HepG2 (cell line): Measurements from ENCODE around the gene UQCRC2. TPM values are rescaled to one million over a fixed set of nuclear protein-coding genes. Genes with fewer than 3 reads are reported as not detected.

Experiments used
- ATAC-seq: fragments of 200-7000 bp; cut with Tn5 transposase; 3 replicates; pipeline ENCODE4 v1.9.1; 2020; ENCODE audit warnings: mild to moderate bottlenecking, moderate library complexity
- BruUV-seq: library from RNA; stranded (reverse); fragments of 400-500 nt; replicated peaks from 2 replicates; lab custom pipeline; 2021; lab: Mats Ljungman, UMichigan
- CTCF ChIA-PET: fragments of 300-600 bp; formaldehyde crosslinking; extraction: SDS; loops from one replicate; lab custom pipeline; 2021; ENCODE audit warnings: low total read pairs, inconsistent platforms, low intra/inter-chr PET ratio; lab: Yijun Ruan, JAX
- POLR2A ChIA-PET: fragments of 350-600 bp; sonication (Branson Sonifier 250); formaldehyde crosslinking; loops from one replicate; lab custom pipeline; 2020; ENCODE audit warnings: antibody characterized with exemption, inconsistent platforms; lab: Yijun Ruan, JAX
- DNase-seq: peaks from one replicate; pipeline ENCODE4 v3.0.0-alpha.2; 2015; ENCODE audit warnings: low spot score
- FAIRE-seq: peaks from 3 replicates; lab custom pipeline; 2011; peaks lifted over from hg19 to GRCh38; lab: Jason Lieb, UNC
- H2AFZ ChIP-seq: one replicate; pipeline ENCODE4 v1.6.1; 2011; ENCODE audit warnings: low read length, inconsistent platforms
- H3K27ac ChIP-seq: fragments of 300-600 bp; 3 replicates; pipeline ENCODE4 v1.8.0; 2011; ENCODE audit warnings: mixed run types, mild to moderate bottlenecking, mixed read lengths, low read length, inconsistent platforms; ENCODE audit not compliant: insufficient read depth; ENCODE audit errors: extremely low read length
- H3K27me3 ChIP-seq, 2 experiments: fragments of 200-600 bp in 1 of 2; 2 replicates in 1 of 2; 3 replicates in 1 of 2; pipeline versions ENCODE4 v1.6.0 to v1.8.0; 2011; ENCODE audit warnings: low read length in 2 of 2, mild to moderate bottlenecking in 2 of 2, moderate library complexity in 2 of 2, inconsistent platforms in 1 of 2; ENCODE audit not compliant: insufficient read depth in 2 of 2, control insufficient read depth in 1 of 2
- H3K36me3 ChIP-seq, 2 experiments: fragments of 200-600 bp in 1 of 2; replicated peaks in 1 of 2; 2 replicates in 1 of 2; 3 replicates in 1 of 2; pipeline versions ENCODE4 v1.5.1 to v1.8.0; 2011; ENCODE audit warnings: low read length in 2 of 2, inconsistent platforms in 1 of 2; ENCODE audit not compliant: insufficient read depth in 2 of 2, control insufficient read depth in 1 of 2
- H3K4me1 ChIP-seq: 2 replicates; pipeline ENCODE4 v1.5.1; 2012; ENCODE audit warnings: low read length, inconsistent platforms; ENCODE audit not compliant: insufficient read depth
- H3K4me2 ChIP-seq: 2 replicates; pipeline ENCODE4 v1.6.0; 2011; ENCODE audit warnings: low read depth, low read length, inconsistent platforms
- H3K4me3 ChIP-seq, 3 experiments: fragments of 200-600 bp in 1 of 3; sonication (generic), shearing (Covaris generic) in 1 of 3; replicated peaks in 1 of 3; 2 replicates each; pipeline ENCODE4 v1.5.1; 2011 to 2016; ENCODE audit warnings: low read length in 3 of 3, inconsistent platforms in 2 of 3, low read depth in 2 of 3, mild to moderate bottlenecking in 2 of 3, control low read depth in 1 of 3, mixed read lengths in 1 of 3; ENCODE audit not compliant: insufficient read depth in 1 of 3
- H3K79me2 ChIP-seq: one replicate; pipeline ENCODE4 v1.6.1; 2011; ENCODE audit warnings: low read length, inconsistent platforms; ENCODE audit not compliant: insufficient read depth
- H3K9ac ChIP-seq: 2 replicates; pipeline ENCODE4 v1.6.0; 2011; ENCODE audit warnings: mild to moderate bottlenecking, low read depth, low read length, inconsistent platforms; ENCODE audit not compliant: insufficient read depth
- H3K9me3 ChIP-seq: 2 replicates; pipeline ENCODE4 v1.5.1; 2012; ENCODE audit warnings: mild to moderate bottlenecking, low read length
- H4K20me1 ChIP-seq: 2 replicates; pipeline ENCODE4 v1.6.0; 2011; ENCODE audit warnings: inconsistent platforms, mild to moderate bottlenecking, low read length, moderate library complexity; ENCODE audit not compliant: insufficient read depth
- CEBPB ChIP-seq: IDR thresholded peaks from 2 replicates; pipeline ENCODE4 v1.6.1; 2011; ENCODE audit warnings: low read depth, low read length, improper control_type of control experiment, borderline replicate concordance
- CEBPG ChIP-seq: IDR thresholded peaks from 2 replicates; pipeline ENCODE4 v1.6.1; 2016
- CHCHD3 ChIP-seq: sonication (generic); formaldehyde crosslinking; IDR thresholded peaks from 2 replicates; pipeline ENCODE4 v1.8.0; 2022; ENCODE audit warnings: mild to moderate bottlenecking, missing genetic modification reagents, moderate library complexity
- KDM6A ChIP-seq: IDR thresholded peaks from 2 replicates; pipeline ENCODE4 v1.6.1; 2016; ENCODE audit warnings: low read depth
- MXD1 ChIP-seq: sonication (generic); formaldehyde crosslinking; IDR thresholded peaks from 2 replicates; pipeline ENCODE4 v1.4.0; 2020; ENCODE audit warnings: mild to moderate bottlenecking, missing genetic modification reagents
- NFE2L2 ChIP-seq: fragments of 150-350 bp; IDR thresholded peaks from 2 replicates; pipeline ENCODE4 v1.6.1; 2014; ENCODE audit warnings: low read length
- SUZ12 ChIP-seq: fragments of 150-350 bp; IDR thresholded peaks from 2 replicates; pipeline ENCODE4 v1.6.1; 2014; ENCODE audit warnings: low read depth, low read length
- ZNF619 ChIP-seq: sonication (generic); formaldehyde crosslinking; IDR thresholded peaks from 2 replicates; pipeline ENCODE4 v1.4.0; 2020; ENCODE audit warnings: mild to moderate bottlenecking, missing genetic modification reagents
- ZNF75D ChIP-seq: sonication (generic); formaldehyde crosslinking; IDR thresholded peaks from 2 replicates; pipeline ENCODE4 v1.8.1; 2023; ENCODE audit warnings: missing genetic modification reagents, mild to moderate bottlenecking, borderline replicate concordance
- ZNF776 ChIP-seq: sonication (generic); formaldehyde crosslinking; IDR thresholded peaks from 2 replicates; pipeline ENCODE4 v1.4.0; 2020; ENCODE audit warnings: mild to moderate bottlenecking, missing genetic modification reagents
- WGBS: methylation state at CpG from one replicate; pipeline ENCODE4 v1.1.6; 2017; ENCODE audit warnings: low lambda C conversion rate; 5-methylcytosine and 5-hydroxymethylcytosine counted together
- in situ Hi-C: cut with HindIII; loops from 2 replicates; pipeline ENCODE4 v1.10.0; 2017; ENCODE audit warnings: low pct_unique_long_range_greater_than_20kb; ENCODE audit not compliant: extremely low pct_ligation_motif_present
- intact Hi-C: fragments of 100-400 bp; cut with micrococcal nuclease; formaldehyde crosslinking; loops from one replicate; pipeline ENCODE4 v1.10.0; 2022; ENCODE audit not compliant: unreplicated experiment
- polyA plus RNA-seq, 8 experiments: library from polyadenylated mRNA; depleted of rRNA in 3 of 8; stranded (reverse) in 7 of 8; unstranded in 1 of 8; fragments of >200 nt; fragmentation: Illumina TruSeq in 4 of 8; extraction: Trizol in 4 of 8; gene quantifications; 2 replicates each; pipeline versions ENCODE4 v1.2.1 to v1.2.3, GENCODE V29; 2011 to 2016; ENCODE audit warnings: low read depth in 4 of 8, missing spikeins in 1 of 8, mixed read lengths in 1 of 8; ENCODE audit not compliant: insufficient read depth in 1 of 8
- total RNA-seq, 5 experiments: library from RNA; depleted of rRNA; stranded (reverse); fragments of >200 nt; fragmentation: Illumina TruSeq; extraction: Trizol; gene quantifications; 2 replicates each; pipeline ENCODE4 v1.2.3, GENCODE V29; 2016; ENCODE audit warnings: low read depth in 1 of 5

UQCRC2 gene
- total and polyA plus RNA-seq, 2 of the 13 experiments (the other 11 are each of a cell fraction or from before 2014, with no cell fraction given): 442 to 536 TPM

DNA sequence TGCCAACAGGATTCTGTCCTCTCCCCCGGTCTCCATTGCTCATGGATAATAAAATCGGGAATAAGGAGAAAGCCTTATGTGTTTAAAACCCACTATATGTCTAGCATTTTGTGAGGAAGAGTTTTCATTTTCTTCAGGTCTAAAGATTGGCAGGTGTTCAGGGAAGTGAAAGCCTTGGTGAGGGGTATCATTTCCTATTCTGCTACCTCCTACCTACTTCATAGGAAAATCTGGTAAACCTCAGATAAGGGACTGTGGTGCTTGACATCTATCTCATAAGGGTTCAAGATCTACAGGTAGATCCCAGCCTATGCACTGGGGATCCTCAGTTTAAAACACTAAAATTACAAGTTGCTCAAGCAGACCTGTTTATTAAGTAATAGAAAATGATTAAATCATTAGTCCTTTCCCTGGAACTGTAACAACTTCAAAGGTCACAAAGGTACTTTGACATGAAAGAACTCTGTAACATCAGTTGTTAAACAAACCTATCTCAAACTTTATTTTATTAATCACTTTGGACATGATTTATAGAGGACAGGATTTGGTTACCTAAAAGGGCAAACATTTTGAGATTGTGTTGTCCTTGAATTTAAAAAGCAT lies 61.2 kb downstream of the UQCRC2 start:
- ChIA-PET POLR2A (no interaction called here), CTCF (no interaction called here)
- Histone ChIP-seq H3K27ac (no peak overlapping the region), H3K9ac (no peak overlapping the region), H3K36me3 (no peaks in the 10 kb centered on the region), H3K79me2 (peaks cover 94% of the 10 kb centered on the region), H3K4me3 (no peak overlapping the region), H2AFZ (no peak overlapping the region), H3K27me3 (no peaks in the 10 kb centered on the region), H3K9me3 (no peaks in the 10 kb centered on the region), H4K20me1 (0 out of 2 replicates have a peak, but pooled peaks cover 6% of the 10 kb centered on the region), H3K4me2 (no peak overlapping the region)
- BruUV-seq: no TSS peak
- WGBS: 86% methylated on average over 2 of the region's 2 CpGs
- ATAC-seq (no peak), FAIRE-seq (no peak)
- in situ Hi-C loops: no loop called here
- TF ChIP-seq CEBPB (peak; percentile 64; the same call in 1 of the 2 replicates), CHCHD3 (no peak), ZNF619 (no peak), ZNF75D (no peak), NFE2L2 (no peak), CEBPG (CRISPR knock-in tag) (peak; percentile 4; the same call in 1 of the 2 replicates), MXD1 (no peak), SUZ12 (no peak)
- TF ChIP-seq, all 625 proteins: peak for 2
- intact Hi-C loops: no loop called here
- H3K4me1 ChIP-seq: peaks cover 61% of the 10 kb centered on the region
- no peak for DNase-seq

DNA sequence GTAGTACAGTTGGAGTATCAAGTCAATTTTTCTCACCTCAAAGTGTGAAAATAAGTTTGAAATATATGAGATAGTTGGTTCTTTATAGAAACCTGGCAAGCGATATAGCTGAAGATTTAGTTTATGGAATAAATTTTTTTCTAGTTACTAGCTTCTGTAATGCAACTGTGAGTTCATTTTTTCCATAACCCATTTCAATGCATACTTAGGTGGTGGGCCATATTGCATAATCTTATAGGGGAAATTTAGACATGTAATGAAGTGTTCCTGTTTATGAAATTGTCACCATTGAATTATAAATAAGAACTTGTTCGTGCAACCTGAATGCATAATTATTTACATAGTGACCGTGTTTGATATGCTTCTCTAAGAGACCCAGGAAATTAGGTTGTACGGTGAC lies 63.8 kb downstream of the UQCRC2 start:
- intact Hi-C loops: no loop called here
- DNase-seq: no peak
- BruUV-seq: no TSS peak
- in situ Hi-C loops: no loop called here
- Histone ChIP-seq H3K79me2 (peaks cover 89% of the 10 kb centered on the region), H4K20me1 (no peaks in the 10 kb centered on the region), H3K27ac (no peak overlapping the region), H2AFZ (no peak overlapping the region), H3K4me2 (no peak overlapping the region), H3K36me3 (no peaks in the 10 kb centered on the region), H3K27me3 (no peaks in the 10 kb centered on the region), H3K9me3 (no peaks in the 10 kb centered on the region), H3K9ac (no peak overlapping the region), H3K4me3 (no peak overlapping the region), H3K4me1 (peaks cover 39% of the 10 kb centered on the region)
- FAIRE-seq: no peak
- 96% methylated on average over 4 of the region's 4 CpGs for WGBS
- no peak for ATAC-seq
- CTCF ChIA-PET: no interaction called here
- TF ChIP-seq ZNF776 (CRISPR knock-in tag): no peak
- no peak for TF ChIP-seq KDM6A (CRISPR knock-in tag)
- TF ChIP-seq CEBPB: peak; percentile 23; the same call in 1 of the 2 replicates
- POLR2A ChIA-PET: interaction anchor here (1.1 to 2.7 kb wide), 2 partner anchors 10 to 14 kb away, joined by 3 to 8 read pairs; no protein-coding TSS in a partner anchor
